WTC11 (cell line): ENCODE data around the gene CMBL. TPM values are rescaled to one million over a fixed set of nuclear protein-coding genes. Genes with fewer than 3 reads are reported as not detected.

ENCODE experiments used
- EMX1 ChIP-seq: fragments of 250-450 bp; sonication (Bioruptor Pico); IDR thresholded peaks from 2 replicates; pipeline ENCODE4 v1.8.0; 2021; ENCODE audit warnings: mild to moderate bottlenecking
- MAX ChIP-seq: sonication (generic); formaldehyde crosslinking; IDR thresholded peaks from 2 replicates; pipeline ENCODE4 v1.8.0; 2022; ENCODE audit warnings: mild to moderate bottlenecking, missing genetic modification reagents
- NR1H2 ChIP-seq: sonication (generic); formaldehyde crosslinking; IDR thresholded peaks from 2 replicates; pipeline ENCODE4 v1.9.0; 2021; ENCODE audit warnings: mild to moderate bottlenecking, moderate library complexity, missing genetic modification reagents
- NR3C1 ChIP-seq: sonication (generic); formaldehyde crosslinking; conservative IDR thresholded peaks from 2 replicates; pipeline ENCODE4 v1.8.1; 2023; ENCODE audit warnings: low read depth, mild to moderate bottlenecking, missing genetic modification reagents
- PRRX2 ChIP-seq: fragments of 250-450 bp; sonication (Bioruptor Pico); IDR thresholded peaks from 2 replicates; pipeline ENCODE4 v1.8.0; 2021; ENCODE audit warnings: mild to moderate bottlenecking
- TEAD1 ChIP-seq: sonication (generic); formaldehyde crosslinking; IDR thresholded peaks from 2 replicates; pipeline ENCODE4 v1.8.0; 2022; ENCODE audit warnings: mild to moderate bottlenecking, missing genetic modification reagents
- ZBTB21 ChIP-seq: sonication (generic); formaldehyde crosslinking; IDR thresholded peaks from 2 replicates; pipeline ENCODE4 v1.8.1; 2023; ENCODE audit warnings: mild to moderate bottlenecking, missing genetic modification reagents, borderline replicate concordance
- ZNF532 ChIP-seq: fragments of 250-450 bp; sonication (Bioruptor Pico); IDR thresholded peaks from 2 replicates; pipeline ENCODE4 v1.9.0; 2021; ENCODE audit warnings: mild to moderate bottlenecking, borderline replicate concordance
- total RNA-seq: library from RNA; stranded (reverse); gene quantifications from 3 replicates; pipeline ENCODE4 v1.2.3, GENCODE V29; 2021
- TF ChIP-seq, protein P1 (sequence below): fragments of 250-450 bp; sonication (Bioruptor Pico); IDR thresholded peaks from 2 replicates; pipeline ENCODE4 v1.9.0; 2021; ENCODE audit warnings: mild to moderate bottlenecking
- TF ChIP-seq, protein P2 (sequence below): sonication (generic); formaldehyde crosslinking; IDR thresholded peaks from 2 replicates; pipeline ENCODE4 v1.8.1; 2022; ENCODE audit warnings: mild to moderate bottlenecking, missing genetic modification reagents, moderate library complexity, borderline replicate concordance
- TF ChIP-seq, protein P3 (sequence below): sonication (generic); formaldehyde crosslinking; IDR thresholded peaks from 2 replicates; pipeline ENCODE4 v1.8.0; 2023; ENCODE audit warnings: mild to moderate bottlenecking, missing genetic modification reagents
- TF ChIP-seq, protein P4 (sequence below): sonication (generic); formaldehyde crosslinking; IDR thresholded peaks from 2 replicates; pipeline ENCODE4 v1.8.1; 2022; ENCODE audit warnings: missing genetic modification reagents, borderline replicate concordance

Gene CMBL
- total RNA-seq, 1 experiment from 2014 or later: 34.0 TPM

GRCh38 chr5:10351199-10351905, 43.6 kb upstream of the CMBL start (continued):
- no peak for TF ChIP-seq ZNF532 (CRISPR knock-in tag)
- TF ChIP-seq MAX (CRISPR knock-in tag): no peak
- TF ChIP-seq, protein P1, sequence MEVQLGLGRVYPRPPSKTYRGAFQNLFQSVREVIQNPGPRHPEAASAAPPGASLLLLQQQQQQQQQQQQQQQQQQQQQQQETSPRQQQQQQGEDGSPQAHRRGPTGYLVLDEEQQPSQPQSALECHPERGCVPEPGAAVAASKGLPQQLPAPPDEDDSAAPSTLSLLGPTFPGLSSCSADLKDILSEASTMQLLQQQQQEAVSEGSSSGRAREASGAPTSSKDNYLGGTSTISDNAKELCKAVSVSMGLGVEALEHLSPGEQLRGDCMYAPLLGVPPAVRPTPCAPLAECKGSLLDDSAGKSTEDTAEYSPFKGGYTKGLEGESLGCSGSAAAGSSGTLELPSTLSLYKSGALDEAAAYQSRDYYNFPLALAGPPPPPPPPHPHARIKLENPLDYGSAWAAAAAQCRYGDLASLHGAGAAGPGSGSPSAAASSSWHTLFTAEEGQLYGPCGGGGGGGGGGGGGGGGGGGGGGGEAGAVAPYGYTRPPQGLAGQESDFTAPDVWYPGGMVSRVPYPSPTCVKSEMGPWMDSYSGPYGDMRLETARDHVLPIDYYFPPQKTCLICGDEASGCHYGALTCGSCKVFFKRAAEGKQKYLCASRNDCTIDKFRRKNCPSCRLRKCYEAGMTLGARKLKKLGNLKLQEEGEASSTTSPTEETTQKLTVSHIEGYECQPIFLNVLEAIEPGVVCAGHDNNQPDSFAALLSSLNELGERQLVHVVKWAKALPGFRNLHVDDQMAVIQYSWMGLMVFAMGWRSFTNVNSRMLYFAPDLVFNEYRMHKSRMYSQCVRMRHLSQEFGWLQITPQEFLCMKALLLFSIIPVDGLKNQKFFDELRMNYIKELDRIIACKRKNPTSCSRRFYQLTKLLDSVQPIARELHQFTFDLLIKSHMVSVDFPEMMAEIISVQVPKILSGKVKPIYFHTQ (CRISPR knock-in tag): no peak
- TF ChIP-seq, protein P2, sequence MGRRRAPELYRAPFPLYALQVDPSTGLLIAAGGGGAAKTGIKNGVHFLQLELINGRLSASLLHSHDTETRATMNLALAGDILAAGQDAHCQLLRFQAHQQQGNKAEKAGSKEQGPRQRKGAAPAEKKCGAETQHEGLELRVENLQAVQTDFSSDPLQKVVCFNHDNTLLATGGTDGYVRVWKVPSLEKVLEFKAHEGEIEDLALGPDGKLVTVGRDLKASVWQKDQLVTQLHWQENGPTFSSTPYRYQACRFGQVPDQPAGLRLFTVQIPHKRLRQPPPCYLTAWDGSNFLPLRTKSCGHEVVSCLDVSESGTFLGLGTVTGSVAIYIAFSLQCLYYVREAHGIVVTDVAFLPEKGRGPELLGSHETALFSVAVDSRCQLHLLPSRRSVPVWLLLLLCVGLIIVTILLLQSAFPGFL (CRISPR knock-in tag): no peak
- TF ChIP-seq, protein P3, sequence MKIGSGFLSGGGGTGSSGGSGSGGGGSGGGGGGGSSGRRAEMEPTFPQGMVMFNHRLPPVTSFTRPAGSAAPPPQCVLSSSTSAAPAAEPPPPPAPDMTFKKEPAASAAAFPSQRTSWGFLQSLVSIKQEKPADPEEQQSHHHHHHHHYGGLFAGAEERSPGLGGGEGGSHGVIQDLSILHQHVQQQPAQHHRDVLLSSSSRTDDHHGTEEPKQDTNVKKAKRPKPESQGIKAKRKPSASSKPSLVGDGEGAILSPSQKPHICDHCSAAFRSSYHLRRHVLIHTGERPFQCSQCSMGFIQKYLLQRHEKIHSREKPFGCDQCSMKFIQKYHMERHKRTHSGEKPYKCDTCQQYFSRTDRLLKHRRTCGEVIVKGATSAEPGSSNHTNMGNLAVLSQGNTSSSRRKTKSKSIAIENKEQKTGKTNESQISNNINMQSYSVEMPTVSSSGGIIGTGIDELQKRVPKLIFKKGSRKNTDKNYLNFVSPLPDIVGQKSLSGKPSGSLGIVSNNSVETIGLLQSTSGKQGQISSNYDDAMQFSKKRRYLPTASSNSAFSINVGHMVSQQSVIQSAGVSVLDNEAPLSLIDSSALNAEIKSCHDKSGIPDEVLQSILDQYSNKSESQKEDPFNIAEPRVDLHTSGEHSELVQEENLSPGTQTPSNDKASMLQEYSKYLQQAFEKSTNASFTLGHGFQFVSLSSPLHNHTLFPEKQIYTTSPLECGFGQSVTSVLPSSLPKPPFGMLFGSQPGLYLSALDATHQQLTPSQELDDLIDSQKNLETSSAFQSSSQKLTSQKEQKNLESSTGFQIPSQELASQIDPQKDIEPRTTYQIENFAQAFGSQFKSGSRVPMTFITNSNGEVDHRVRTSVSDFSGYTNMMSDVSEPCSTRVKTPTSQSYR (CRISPR knock-in tag): no peak
- TF ChIP-seq ZBTB21 (CRISPR knock-in tag): no peak
- TF ChIP-seq NR3C1 (CRISPR knock-in tag): no peak
- no peak for TF ChIP-seq PRRX2 (CRISPR knock-in tag)
- TF ChIP-seq, protein P4, sequence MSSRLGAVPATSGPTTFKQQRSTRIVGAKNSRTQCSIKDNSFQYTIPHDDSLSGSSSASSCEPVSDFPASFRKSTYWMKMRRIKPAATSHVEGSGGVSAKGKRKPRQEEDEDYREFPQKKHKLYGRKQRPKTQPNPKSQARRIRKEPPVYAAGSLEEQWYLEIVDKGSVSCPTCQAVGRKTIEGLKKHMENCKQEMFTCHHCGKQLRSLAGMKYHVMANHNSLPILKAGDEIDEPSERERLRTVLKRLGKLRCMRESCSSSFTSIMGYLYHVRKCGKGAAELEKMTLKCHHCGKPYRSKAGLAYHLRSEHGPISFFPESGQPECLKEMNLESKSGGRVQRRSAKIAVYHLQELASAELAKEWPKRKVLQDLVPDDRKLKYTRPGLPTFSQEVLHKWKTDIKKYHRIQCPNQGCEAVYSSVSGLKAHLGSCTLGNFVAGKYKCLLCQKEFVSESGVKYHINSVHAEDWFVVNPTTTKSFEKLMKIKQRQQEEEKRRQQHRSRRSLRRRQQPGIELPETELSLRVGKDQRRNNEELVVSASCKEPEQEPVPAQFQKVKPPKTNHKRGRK (CRISPR knock-in tag): no peak
- TF ChIP-seq NR1H2 (CRISPR knock-in tag): no peak
- TF ChIP-seq TEAD1 (CRISPR knock-in tag): no peak
- no peak for TF ChIP-seq EMX1 (CRISPR knock-in tag)
- TF ChIP-seq, all 79 proteins: peak for 0
